H54 (cell line): Measurements from ENCODE around the gene ADCY2.

Experiments
- DNase-seq: peaks from one replicate; pipeline ENCODE4 v3.0.0; 2011; ENCODE audit warnings: low spot score, mixed read lengths; ENCODE audit not compliant: insufficient read length
- FAIRE-seq: peaks from 3 replicates; lab custom pipeline; 2011; peaks lifted over from hg19 to GRCh38; lab: Jason Lieb, UNC
- POLR2A ChIP-seq: IDR thresholded peaks from 2 replicates; pipeline ENCODE4 v1.6.1; 2011; ENCODE audit warnings: low read depth, mild to moderate bottlenecking, low read length

Gene ADCY2

DNA sequence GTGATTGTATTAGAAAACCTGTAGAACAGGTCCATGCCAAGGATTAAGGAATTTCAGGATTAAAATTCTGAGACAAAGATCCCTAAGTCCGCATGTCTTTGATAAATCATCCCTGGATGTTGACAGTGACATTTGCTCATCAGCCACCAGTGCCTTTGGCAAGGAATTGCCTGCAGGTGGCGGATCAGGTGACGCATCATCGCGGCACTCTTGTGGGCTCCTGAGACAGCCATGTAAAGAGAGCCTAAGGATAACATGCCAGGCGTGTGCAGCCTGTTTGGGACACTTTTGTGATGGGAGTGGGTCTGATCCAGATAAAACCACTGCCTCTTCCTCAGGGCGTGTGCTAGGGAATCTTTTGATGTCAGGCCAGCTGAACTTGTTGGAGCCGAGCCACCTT, 40.6 kb downstream of the ADCY2 start:
- DNase-seq (no peak), FAIRE-seq (no peak)
- no peak for TF ChIP-seq POLR2A

- TF ChIP-seq POLR2A, result no peak
- DNase-seq (no peak), FAIRE-seq (no peak)
Observed at GRCh38 chr5:7437836-7438235, 41.9 kb downstream of the ADCY2 start.

DNA sequence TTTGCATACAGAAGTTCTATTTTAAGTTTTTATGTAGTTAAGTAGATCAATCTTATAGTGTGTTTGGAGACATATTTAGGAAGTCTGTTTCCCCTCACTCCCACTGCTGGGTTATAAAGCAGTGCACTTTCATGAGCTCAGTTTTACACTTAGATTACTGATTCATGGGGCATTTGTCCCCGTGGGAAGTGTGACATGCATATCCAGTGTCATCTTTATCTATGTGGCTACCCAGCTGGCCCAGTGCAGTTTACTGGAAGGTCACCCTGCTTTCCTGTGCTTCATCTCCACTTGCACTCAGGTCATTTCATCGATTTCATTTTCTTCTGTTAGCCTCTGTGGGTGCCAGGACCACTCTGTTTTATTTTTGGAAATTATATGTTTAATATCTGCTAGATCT, 49.1 kb downstream of the ADCY2 start:
- DNase-seq (no peak), FAIRE-seq (no peak)
- no peak for TF ChIP-seq POLR2A

DNA sequence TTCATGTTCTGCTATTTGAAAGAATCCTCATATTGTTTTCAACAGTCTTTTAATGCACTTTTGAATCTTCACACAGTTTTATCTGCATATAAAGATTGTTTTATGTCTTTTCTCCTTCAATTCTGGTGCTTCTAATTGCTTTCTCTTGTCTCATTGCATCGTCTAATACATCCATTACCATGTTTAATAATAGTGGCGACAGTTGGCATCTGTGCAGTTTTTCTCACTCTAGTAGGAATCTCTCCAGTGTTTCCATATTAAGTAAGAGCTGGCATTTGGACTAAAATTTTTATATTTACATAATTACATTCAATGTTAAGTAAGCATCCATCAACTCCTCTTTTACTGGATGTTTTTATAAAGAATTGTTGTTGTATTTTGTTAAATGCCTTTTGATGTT, 49.9 kb downstream of the ADCY2 start:
- TF ChIP-seq POLR2A, result no peak
- DNase-seq (no peak), FAIRE-seq (no peak)

- TF ChIP-seq POLR2A, result no peak
- FAIRE-seq, result no peak
- DNase-seq, result no peak
Observed at GRCh38 chr5:7446913-7447312, 51.0 kb downstream of the ADCY2 start.

DNA sequence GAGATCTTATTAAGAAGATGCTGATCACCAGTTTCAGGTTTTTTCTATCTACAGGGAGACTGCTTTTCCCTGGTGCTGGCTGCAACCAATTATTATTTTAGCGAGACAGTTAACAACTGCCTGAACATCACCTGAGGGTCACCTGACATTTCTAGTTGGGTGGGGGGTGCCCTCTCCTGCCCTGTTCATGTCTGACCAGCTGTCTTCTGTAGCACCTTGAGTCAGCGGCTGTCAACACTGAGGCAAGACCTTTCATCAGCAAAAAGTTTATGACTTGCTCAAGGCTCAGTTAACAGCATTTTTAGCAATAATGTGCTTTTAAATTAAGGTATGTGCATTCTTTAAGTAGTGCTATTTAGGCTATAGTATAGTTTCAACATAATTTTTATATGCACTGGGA, 58.0 kb downstream of the ADCY2 start:
- FAIRE-seq (no peak), DNase-seq (no peak)
- TF ChIP-seq POLR2A, result no peak

- TF ChIP-seq POLR2A, result no peak
- FAIRE-seq, result no peak
- no peak for DNase-seq
Observed at GRCh38 chr5:7456206-7456605, 60.3 kb downstream of the ADCY2 start.

DNA sequence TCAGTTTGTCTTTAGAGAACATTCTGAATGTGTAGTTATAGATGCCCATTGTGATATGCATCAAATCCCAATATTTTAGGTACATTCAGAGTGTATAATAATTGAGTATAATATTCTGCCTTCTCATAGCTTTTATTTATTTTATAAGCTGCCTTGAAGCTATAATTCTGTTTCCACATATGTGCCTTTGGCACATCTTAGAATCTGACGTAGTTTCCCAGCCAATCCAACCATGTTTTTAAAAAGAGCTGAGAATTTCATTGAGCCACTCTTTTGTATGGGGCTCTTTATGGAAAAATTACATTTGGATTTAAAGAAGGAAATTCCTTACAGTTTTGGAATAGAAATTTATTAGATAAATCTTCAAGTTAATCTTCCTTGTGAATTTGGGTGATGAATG, 65.4 kb downstream of the ADCY2 start:
- FAIRE-seq (no peak), DNase-seq (no peak)
- no peak for TF ChIP-seq POLR2A

DNA sequence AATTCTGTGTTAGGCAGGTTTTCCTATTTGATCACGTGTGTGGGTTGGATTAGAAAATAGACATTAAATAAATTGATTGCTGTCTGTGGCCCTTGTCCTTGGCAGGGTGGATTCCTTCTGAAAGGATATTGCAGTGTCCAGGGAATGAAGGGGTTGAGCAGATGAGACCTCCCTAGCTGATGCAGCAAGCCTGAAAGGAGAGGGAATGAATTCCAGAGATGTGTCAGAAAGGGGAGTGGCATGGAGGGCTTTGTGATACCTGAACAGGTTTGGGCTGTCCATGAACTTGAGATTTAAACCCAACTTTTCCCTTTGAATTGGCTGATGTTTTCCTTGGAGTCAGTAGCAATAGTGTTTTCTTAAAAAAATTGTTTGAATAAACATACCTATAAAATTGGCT, 66.8 kb downstream of the ADCY2 start:
- DNase-seq, result no peak
- TF ChIP-seq POLR2A, result no peak
- no peak for FAIRE-seq

DNA sequence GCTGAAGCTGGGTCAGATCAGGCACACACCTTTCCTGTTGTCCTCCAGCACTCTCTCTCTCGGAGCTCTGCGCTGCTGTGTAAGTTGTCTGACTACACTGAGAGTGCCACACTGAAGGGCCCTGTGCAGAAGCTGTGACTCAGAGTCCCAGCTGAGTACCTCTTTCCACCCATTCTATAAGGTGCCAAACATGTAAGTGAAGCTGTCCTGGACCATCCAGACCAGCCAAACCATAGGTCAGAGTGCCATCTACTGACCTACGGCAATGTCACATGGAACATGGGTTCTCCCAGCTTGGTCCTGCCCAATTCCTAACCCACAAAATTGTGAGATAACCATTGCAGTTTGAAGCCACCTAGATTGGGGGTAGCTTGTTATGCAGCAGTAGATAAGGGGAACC, 68.2 kb downstream of the ADCY2 start:
- no peak for TF ChIP-seq POLR2A
- DNase-seq (no peak), FAIRE-seq (no peak)

DNA sequence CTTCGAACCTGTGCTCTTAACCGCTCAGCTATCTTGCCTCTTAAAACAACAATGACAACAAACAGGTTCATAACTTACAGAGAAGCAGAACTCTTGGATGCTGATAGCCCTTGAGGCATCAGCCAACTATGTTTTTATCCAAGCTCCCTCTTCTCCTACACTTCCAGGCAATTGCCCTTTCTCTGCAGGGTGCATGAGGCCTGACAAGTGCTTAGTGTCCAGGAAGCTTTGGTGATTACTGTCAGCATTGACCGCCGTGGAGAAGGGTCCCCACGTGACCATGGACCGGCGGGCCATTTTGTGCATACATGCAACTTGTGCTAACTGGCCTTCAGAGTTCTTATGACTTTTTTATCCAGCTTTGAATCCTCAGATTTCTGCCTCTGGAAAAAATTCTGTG, 71.2 kb downstream of the ADCY2 start:
- no peak for DNase-seq
- FAIRE-seq, result no peak
- TF ChIP-seq POLR2A, result no peak

GRCh38 chr5:7468742-7469141, 72.8 kb downstream of the ADCY2 start:
- DNase-seq, result no peak
- no peak for TF ChIP-seq POLR2A
- no peak for FAIRE-seq

DNA sequence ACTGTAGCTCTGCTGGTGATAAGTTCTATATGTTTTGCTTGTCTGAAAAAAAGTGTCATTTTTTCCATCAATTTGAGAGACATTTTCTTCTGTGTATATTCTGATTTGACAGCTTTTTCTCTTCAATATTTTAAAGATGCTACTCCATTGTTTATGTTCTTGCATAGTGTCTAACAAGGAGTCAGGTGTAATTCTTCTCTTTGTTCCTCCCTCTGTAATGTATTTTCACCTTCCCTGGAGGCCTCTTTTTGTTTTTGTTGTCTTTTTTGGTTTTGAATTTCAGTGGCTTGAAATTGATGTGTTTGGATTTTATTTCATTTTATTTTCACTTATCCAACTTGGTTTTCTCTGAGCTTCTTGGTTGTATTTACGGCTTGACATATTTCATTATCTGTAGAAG, 75.8 kb downstream of the ADCY2 start:
- FAIRE-seq (no peak), DNase-seq (no peak)
- no peak for TF ChIP-seq POLR2A

DNA sequence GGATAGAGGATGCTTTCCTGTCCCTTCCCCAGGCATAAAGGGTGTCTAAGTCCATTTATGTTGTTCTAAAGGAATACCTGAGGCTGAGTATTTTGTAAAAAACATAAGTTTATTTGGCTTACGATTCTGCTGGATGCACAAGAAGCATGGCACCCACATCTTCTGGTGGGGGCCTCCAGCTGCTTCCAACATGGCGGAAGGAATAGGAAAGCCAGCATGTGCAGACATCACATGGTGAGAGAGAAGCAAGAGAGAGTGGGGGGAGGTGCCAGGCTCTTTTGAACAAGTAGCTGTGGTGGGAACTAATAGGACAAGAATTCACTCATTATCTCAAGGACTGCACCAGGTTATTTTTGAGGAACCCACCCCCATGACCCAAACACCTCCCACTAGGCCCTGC, 77.2 kb downstream of the ADCY2 start:
- no peak for DNase-seq
- TF ChIP-seq POLR2A, result no peak
- FAIRE-seq, result no peak

GRCh38 chr5:7473668-7474215, 77.8 kb downstream of the ADCY2 start:
- TF ChIP-seq POLR2A, result no peak
- DNase-seq, result no peak
- FAIRE-seq, result no peak
